H54 (cell line): ENCODE results near the gene CLEC17A.
"Not testable (repeated sequence)": the region's sequence is repeated elsewhere in the genome, so short reads cannot be mapped to it uniquely, and the experiment has no call there.

Source experiments
- DNase-seq: peaks from one replicate; pipeline ENCODE4 v3.0.0; 2011; ENCODE audit warnings: low spot score, mixed read lengths; ENCODE audit not compliant: insufficient read length
- FAIRE-seq: peaks from 3 replicates; lab custom pipeline; 2011; peaks lifted over from hg19 to GRCh38; lab: Jason Lieb, UNC
- POLR2A ChIP-seq: IDR thresholded peaks from 2 replicates; pipeline ENCODE4 v1.6.1; 2011; ENCODE audit warnings: low read depth, mild to moderate bottlenecking, low read length

CLEC17A gene

DNA sequence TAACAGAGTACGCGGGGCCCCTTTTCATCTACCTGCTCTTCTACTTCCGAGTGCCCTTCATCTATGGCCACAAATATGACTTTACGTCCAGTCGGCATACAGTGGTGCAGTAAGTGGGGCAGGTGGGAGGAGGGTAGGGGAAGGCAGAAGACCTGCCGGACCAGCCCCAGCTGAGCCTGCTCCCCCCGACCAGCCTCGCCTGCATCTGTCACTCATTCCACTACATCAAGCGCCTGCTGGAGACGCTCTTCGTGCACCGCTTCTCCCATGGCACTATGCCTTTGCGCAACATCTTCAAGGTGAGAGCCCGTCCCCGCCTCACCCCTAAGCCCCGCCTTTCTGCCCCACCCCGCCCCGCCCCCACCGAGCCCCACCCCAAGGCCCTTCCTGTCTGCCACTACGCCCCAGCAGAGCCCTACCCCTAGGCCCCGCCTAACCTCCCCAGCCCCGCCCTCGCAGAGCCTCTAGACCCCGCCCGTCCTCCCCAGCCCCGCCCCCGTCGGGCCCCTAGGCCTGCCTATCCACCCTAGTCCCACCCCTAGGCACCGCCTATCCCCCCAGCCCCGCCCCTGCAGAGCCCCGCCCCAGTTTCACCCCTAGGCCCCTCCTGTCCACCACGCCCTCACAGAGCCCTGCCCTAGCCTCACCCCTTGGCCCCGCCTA is 18.8 kb upstream of the CLEC17A start:
- DNase-seq (no peak), FAIRE-seq (no peak)
- no peak for TF ChIP-seq POLR2A

GRCh38 chr19:14564652-14565297 is 18.1 kb upstream of the CLEC17A start:
- not testable (repeated sequence) for FAIRE-seq, DNase-seq

DNA sequence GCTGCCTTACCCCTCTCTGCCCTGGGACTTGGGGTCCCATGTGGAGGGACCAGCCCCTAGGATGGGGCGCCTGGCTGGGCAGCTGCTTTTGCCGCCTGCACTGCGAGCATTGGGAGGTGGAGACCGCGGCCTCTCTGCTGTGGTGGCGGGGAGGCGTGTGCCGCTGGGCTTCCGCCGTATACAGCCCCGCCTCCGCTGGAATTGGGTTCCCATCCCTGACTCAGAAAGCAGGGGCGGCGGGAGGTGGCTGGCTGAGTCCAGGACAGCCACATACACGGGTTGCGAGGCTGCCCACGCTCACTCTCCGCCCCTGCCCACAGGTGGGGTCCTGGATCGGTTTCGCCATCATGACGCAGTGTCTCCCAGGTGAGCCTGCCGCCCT is 17.6 kb upstream of the CLEC17A start:
- no peak for DNase-seq
- no peak for TF ChIP-seq POLR2A
- FAIRE-seq = no peak

DNA sequence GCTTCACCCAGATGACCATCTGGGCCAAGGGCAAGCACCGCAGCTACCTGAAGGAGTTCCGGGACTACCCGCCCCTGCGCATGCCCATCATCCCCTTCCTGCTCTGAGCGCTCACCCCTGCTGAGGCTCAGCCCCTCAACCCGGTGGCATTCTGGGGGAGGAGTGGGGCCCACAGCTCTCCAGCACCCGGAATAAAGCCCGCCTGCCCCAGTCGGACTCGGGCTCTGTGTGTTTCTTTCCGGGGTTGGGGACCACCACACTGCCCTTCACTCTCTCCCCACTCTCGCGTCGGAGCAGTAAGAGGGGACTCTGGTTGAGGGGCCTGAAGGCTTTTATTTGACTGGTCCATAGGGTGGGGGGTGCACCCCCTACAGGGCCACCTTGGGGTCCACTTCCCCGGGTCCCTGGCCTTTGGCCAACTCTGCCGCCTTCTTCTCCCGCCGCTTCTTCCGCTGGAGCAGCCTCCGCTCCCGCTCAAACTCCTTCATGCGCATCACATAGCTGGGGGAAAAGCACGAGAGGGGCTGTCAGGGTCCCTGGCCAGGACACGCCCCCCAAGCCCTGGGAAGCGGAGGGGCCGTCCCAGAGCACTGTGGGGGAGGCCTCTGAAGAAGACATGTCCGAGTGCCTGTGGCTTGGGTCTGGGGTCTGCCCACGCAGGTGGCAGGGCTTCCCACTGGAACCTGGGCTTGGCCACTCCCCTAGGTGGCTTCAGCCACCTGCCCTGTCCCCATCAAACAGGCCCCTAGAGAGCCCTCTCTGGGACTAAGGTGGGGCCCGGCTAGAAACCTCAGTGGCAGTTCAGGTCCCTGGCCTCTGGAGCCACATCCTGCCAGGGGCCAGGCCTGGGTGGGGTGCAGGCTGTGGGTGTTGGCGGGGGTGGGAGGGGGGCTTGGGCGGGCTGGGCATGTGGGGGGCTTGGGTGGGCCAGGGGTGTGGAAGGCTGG is 16.8 kb upstream of the CLEC17A start:
- FAIRE-seq = no peak
- no peak for DNase-seq
- TF ChIP-seq POLR2A = no peak

DNA sequence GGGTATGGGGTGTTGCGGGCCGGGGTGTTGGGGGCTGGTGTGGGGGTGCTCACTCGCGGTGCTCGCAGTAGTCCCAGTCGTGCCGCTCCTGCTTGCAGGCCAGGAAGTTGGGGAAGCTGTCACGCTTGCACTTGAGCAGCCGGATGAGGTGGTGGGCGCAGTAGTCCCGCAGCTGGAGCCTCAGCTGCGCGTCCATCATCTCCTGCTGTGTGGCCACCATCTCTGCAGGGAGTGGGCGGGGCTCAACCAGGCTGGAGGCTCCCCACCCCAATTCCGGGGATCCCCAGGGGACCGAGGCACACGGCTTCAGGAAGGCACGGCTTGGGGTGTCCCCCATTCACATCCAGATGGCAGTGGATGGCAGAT is 16.2 kb upstream of the CLEC17A start:
- TF ChIP-seq POLR2A = no peak
- DNase-seq (no peak), FAIRE-seq (no peak)

DNA sequence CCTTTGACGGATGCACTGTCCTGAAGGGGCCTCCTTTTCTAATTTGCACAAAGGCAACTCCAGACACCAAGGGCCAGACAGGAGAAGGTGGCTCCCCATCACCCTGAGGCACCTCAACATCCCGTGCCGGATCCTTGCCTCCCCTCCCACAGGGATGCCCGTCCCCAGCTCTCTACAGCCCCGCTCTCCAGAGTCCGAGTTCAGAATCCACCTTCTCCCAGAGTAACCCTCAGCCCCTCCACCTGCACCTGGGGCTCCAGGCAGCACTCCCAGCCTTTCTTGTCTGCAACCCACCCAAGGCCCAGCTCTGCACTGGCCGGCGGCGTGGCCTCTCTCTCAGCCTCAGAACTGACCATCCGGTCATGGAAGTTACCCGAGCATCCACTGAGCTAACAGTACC is 15.8 kb upstream of the CLEC17A start:
- no peak for FAIRE-seq

DNA sequence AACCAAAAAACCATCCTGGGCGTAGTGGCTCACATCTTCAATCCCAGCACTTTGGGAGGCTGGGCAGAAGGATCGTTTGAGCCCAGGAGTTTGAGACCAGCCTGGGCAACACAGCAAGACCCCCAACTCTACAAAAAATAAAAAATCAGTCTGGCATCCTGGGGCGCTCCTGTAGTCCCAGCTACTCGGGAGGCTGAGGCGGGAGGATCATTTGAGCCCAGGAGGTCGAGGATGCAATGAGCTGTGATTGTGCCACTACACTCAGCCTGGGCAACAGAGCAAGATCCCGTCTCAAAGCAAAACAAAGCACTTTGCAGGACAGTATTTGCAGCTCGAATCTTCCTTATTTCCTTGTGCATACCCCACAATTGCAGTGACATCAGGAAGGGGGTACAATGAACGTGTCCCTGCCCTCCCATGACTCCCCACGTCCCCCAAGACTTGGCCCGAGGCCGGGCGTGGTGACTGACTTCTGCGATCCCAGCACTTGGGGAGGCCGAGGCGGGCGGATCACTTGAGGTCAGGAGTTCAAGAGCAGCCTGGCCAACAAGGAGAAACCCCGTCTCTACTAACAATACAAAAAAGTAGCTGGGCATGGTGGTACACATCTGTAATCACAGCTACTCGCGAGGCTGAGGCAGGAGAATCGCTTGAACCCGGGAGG is 11.9 kb upstream of the CLEC17A start:
- DNase-seq (no peak), FAIRE-seq (no peak)
- no peak for TF ChIP-seq POLR2A

More for the DNA sequence above, 15.8 kb upstream of the CLEC17A start:
- no peak for TF ChIP-seq POLR2A
- DNase-seq = no peak

GRCh38 chr19:14571695-14572490 is 11.0 kb upstream of the CLEC17A start, which contains the start of gene NDUFB7:
TSS of gene NDUFB7 (minus strand) at chr19:14572066. CDS start at chr19:14572000, 66 bp downstream.
- peak; percentile 80 for DNase-seq
- peak; percentile 78 for FAIRE-seq
- peak; percentile 45 for TF ChIP-seq POLR2A

DNA sequence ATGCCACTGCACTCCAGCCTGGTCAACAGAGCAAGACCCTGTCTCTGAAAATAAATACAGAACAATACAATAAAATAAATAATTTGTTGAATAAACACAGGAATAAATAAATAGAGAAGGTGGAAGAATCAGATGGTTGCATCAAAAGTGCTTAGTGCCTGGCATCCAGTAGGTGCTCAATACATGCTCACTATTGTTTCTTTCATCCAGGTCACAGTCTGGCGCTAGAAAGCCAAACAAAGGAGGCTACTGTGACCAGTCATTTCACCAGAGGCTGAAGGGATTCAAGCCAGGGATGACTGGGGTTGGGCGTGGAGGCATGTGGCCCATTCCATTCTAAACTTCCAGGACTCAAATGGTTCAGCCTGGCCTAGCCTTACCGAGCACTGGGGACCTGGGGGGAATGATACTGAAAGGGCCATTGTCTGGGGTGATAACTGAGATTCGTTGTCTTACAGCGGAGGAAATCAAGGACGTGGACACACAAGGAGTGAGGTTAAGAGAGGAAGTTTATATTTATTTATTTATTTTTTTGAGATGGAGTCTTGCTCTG is 7.4 kb upstream of the CLEC17A start:
- TF ChIP-seq POLR2A = no peak
- FAIRE-seq (no peak), DNase-seq (no peak)

GRCh38 chr19:14576363-14576762 is 6.5 kb upstream of the CLEC17A start:
- FAIRE-seq (no peak), DNase-seq (no peak)
- no peak for TF ChIP-seq POLR2A

GRCh38 chr19:14577264-14577663 is 5.6 kb upstream of the CLEC17A start:
- TF ChIP-seq POLR2A = no peak
- FAIRE-seq (no peak), DNase-seq (no peak)

GRCh38 chr19:14577885-14578427 is 4.9 kb upstream of the CLEC17A start:
- no peak for FAIRE-seq

More at GRCh38 chr19:14577885-14578427, 4.9 kb upstream of the CLEC17A start:
- no peak for TF ChIP-seq POLR2A
- no peak for DNase-seq
